Brain pericyte (primary cell): ENCODE data around the gene THAP7.
A peak's percentile ranks its signal among the peaks of the same experiment; 100 is the strongest.

Experiments
- DNase-seq: peaks from one replicate; pipeline ENCODE4 v3.0.0-alpha.2; 2012; ENCODE audit warnings: low read depth, low spot score

THAP7 gene

DNA sequence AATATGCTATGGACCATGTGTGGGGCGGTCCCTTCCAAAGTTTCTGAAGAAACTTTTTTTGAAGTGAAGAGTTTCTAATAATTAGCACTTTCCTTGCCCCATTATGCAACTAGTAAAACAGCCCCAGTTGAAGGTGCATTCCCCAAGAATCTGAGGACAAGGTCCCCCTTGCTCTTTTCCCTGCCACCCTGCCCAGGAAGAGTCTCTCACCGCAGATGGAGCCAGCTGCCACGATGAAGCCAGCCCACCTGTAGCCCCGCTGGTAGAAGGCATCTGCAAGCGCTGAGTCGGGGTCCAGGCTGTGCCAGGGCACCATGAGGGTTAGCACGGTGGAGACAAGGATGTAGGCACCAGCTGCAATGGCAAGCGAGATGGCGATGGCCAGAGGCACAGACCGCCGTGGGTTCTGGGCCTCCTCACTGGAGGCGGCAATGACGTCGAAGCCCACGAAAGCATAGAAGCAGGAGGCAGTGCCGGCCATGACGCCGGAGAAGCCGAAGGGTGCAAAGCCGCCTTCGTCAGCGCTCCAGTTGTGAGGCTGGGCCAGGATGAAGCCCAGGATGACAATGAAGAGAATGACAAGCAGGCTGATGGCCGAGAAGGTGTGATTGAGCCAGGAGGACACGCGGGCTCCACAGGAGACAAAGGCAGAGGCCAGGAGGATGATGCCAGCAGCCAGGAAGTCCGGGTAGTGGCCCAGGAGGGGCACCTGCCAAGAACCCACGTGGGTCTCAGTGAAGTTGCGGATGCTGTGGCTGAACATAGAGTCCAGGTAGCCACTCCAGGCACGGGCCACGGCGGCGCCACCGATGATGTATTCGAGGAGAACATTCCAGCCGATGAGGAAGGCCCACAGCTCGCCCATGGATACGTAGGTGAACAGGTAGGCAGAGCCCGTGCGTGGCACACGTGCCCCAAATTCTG lies 29.0 kb upstream of the THAP7 start:
- no peak for DNase-seq

GRCh38 chr22:21030032-21030431 lies 28.1 kb upstream of the THAP7 start:
- DNase-seq: no peak

DNA sequence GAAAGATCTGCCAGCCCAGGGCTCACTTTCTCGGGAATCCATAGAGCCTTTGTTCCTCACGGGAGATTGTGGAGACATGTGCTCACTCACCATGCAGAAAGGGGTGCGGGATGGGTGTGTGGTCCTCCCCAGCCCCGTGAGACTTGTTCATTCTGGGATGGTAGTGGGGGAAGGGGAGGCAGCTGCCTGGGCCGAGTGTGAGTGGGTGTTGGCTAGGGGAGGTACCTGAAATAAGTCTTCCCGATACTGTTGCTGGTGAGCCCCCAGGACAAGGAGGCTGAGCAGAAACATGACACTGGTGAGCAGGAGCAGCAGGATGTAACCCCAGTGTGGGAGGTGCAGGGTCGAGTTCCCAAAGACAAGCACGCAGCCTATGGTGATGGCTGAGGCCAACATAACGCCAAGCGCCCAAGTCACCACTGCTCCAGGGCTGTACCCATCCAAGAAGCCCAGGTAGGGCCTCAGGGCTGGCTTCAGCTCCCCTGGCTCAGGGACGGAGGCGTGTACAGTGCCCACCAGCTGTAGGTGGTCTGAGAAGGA lies 27.6 kb upstream of the THAP7 start:
- DNase-seq: no peak

DNA sequence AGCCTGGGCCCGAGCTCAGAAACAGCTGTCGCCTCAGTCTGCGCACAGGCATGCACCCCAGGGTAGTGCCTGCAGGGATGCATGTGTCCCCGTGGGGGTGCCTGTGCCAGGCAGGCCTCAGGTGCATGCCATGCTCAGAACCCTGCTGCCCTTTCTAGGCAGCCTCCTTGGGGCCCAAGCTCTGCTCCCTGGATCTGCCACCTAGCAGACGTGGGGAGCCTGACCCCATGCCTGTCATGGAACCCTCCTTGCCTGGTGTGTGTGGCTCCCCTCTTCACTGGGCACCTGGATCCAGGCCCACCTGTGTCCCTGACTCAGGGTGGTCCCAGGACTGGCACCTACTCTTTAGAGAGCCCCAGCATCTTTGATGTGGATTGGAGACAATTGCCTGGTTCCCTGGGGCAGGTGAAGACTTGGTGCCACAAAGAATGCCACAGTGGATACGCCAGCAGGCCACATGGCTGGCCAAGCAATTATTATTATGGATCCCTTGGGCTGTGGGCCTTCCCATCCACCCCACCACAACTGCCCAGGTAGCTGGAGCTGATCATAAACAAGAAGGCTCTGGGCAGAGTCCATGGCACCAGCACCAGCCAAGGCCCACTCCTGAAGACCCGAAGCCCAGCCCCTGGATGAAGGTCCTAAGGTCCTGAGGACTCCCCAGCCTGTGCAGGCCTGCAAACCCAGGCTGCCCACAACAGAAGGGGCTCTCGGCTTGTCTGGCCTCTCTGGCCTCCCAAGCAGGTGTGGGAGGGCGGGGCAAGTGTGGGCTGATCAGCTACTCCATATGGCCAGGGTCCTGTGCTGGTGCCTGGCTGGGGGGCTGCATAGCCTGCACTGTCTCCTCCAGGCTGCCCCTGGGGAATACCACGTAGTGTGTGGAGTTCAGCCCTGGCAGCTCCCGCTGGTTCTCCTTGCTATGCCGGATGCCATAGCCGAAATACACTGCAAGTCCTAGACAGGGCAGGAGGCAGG lies 26.6 kb upstream of the THAP7 start:
- no peak for DNase-seq

- no peak for DNase-seq
Measured at GRCh38 chr22:21026783-21027692, 25.1 kb upstream of the THAP7 start.

DNA sequence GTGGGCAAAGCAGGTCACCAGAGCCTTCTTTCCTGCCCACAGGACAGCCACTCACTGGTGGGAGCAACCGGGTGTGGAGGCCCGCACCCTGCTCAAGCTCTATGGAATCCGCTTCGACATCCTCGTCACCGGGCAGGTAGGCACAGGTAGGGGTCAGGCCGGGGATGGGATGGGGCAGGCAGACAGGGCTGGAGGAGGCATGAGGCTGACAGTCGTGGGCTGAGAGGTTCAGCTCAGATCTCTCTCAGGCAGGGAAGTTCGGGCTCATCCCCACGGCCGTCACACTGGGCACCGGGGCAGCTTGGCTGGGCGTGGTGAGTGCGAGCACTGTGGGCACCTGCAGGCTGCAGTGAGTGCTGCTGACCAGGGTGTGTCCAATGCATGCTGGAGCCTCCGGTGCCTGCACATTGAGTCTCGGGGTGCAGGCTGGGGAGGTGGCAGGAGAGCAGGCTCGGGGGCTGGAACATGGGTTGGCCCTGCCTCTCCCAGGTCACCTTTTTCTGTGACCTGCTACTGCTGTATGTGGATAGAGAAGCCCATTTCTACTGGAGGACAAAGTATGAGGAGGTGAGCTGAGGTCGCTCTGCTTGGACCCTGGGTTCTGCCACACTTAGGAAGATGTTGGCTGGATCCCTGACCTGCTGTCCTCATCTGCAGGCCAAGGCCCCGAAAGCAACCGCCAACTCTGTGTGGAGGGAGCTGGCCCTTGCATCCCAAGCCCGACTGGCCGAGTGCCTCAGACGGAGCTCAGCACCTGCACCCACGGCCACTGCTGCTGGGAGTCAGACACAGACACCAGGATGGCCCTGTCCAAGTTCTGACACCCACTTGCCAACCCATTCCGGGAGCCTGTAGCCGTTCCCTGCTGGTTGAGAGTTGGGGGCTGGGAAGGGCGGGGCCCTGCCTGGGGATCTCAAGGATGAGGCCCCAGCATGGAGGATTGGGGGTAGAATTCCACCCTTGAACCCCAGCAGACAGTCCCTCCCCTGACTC lies 24.1 kb upstream of the THAP7 start:
- no peak for DNase-seq

- DNase-seq: no peak
Measured at GRCh38 chr22:21025266-21025665, 23.3 kb upstream of the THAP7 start.

DNA sequence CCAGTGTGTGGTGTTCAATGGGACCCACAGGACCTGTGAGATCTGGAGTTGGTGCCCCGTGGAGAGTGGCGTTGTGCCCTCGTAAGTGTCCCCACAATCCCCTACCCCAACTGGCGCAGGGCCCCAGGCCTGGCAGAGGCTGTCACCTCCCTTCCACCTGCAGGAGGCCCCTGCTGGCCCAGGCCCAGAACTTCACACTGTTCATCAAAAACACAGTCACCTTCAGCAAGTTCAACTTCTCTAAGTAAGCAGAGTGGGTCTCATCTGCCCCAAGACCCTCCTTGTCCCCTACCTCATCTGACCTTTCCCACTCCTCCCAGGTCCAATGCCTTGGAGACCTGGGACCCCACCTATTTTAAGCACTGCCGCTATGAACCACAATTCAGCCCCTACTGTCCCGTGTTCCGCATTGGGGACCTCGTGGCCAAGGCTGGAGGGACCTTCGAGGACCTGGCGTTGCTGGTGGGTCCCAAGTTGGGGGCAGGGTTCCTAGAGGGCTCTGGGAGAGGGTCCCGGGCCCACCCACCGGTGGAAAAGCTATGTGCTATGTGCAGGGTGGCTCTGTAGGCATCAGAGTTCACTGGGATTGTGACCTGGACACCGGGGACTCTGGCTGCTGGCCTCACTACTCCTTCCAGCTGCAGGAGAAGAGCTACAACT lies 21.2 kb upstream of the THAP7 start:
- no peak for DNase-seq

- no peak for DNase-seq
Measured at GRCh38 chr22:21022507-21022906, 20.6 kb upstream of the THAP7 start.

DNA sequence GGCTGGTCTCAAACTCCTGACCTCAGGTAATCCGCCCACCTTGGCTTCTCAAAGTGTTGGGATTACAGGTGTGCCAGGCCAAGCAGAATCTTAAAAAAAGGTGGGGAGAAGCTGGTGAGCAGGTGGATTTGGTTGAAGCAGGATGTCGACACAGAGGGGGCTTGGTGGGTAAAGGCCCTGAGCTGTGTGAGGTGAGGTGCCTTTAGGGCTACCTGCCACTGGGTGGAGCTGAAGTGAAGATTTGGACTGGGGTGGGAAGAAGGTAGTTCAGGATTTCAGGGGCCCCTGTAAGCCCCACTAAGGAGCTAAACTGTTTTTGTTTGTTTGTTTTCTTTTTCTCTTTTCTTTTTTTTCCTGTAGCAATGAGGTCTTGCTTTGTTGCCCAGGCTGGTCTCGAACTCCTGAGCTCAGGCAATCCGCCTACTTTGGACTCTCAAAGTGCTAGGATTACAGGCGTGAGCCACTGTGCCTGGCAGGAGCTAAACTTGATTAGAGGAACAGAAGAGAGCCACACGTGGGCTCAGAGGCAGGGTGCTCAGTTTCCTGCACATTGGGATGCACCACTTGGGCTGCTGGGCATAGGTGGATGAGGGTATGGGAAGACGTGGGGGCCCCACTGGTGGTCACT lies 19.0 kb upstream of the THAP7 start:
- no peak for DNase-seq

DNA sequence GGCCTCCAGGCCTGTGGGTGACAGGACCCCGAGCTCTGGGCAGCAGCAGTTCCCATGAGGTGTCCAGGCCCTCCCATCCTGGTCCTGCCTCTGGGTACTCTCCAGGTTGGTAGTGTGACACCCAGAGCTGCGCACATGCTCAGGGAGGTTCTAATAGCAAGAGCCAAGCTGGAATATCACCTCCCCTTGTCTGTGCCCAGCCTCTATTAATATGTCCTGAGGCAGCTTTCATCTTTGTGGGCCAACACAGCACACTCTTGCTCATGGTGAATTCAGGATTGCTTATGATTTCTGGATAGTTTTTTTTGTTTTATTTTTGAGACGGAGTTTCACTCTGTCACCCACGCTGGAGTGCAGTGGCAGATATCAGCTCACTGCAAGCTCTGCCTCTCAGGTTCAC lies 16.4 kb upstream of the THAP7 start:
- DNase-seq: no peak

DNA sequence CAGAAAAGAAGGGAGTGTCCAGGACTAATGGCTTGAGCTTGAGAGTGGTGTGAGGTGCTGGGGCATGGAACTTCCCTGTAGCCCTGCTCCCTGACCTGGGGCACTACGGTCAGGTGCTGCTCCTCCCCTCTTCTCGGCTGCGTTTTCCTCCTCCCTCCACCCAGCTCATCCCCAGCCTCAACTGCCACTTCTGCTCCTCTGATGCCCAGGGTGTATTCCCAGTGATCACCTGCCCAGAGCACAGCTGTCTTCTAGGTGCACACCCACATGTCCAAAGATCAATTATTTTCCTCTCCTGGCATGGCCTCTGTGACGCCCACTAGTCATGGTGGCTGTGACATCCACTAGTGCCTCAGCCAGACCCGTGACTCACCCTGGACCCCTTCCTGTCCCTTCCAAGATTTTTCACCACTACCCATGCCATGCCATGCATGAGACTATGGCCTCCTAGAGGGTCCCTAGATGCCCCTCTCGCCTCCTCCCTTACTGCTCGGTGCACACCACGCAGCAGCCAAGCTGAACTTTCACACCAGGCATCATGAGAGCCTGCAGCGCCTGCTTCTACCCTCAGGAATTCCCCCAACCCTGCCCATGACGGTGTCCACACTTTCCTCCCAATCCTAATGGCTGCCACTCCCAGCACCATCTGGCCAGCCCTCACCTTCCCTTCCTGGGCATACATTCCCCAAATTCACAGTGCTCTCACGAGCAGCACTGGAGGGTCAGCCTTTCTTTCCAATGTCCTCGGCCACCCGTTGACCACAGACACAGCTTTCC lies 14.9 kb upstream of the THAP7 start:
- no peak for DNase-seq

DNA sequence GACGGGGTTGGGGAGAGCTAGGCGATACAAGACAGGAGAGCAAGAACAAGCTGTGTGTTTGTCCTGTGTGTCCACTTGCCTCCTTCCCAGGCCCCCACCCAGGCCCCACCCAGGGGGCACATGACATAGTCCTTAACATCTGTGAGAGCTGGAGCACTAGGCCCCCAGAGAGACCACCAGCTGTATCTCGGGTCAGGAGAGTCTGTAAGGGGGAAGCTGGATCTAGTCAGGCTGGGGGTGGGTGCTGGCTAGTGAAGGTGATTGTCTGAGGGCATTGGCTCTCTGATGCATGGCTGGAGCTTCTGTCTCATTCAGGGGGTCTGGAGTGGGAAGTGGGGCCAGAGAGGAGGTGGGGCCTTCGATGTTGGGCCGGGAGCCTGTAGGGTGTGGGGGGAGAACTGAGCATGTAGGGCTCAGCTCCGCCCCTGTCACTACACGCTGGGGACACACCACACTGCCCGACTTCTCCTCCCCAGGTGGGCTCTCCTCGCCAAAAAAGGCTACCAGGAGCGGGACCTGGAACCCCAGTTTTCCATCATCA lies 13.6 kb upstream of the THAP7 start:
- no peak for DNase-seq

- DNase-seq: no peak
Measured at GRCh38 chr22:21014726-21015465, 13.0 kb upstream of the THAP7 start, which contains the start of gene P2RX6. P2RX6 (plus strand) TSS chr22:21015165; CDS start chr22:21015175, 10 bp downstream.

- peak; percentile 57 for DNase-seq
Measured at GRCh38 chr22:21014202-21014725, 12.3 kb upstream of the THAP7 start.

- DNase-seq: no peak
Measured at GRCh38 chr22:21013657-21014201, 11.8 kb upstream of the THAP7 start.
